Upper lobe of left lung (tissue), 4 donors: Measurements from ENCODE around the gene PANX1.

Source experiments
- CTCF ChIP-seq, 6 experiments: fragments of 450-650 bp in 4 of 6; fragments of 200-600 bp in 2 of 6; sonication (generic) in 2 of 6; IDR thresholded peaks; one replicate each; pipeline ENCODE4 v1.5.1; 2016 to 2019; ENCODE audit warnings: antibody characterized with exemption in 6 of 6
- POLR2A ChIP-seq, 4 donors: fragments of 450-650 bp; IDR thresholded peaks; one replicate each; pipeline ENCODE4 v1.5.1; 2016 to 2017; ENCODE audit warnings: antibody characterized with exemption in 4 of 4, mild to moderate bottlenecking in 2 of 4
- POLR2AphosphoS5 ChIP-seq, 2 donors: sonication (generic); formaldehyde crosslinking; IDR thresholded peaks; one replicate each; pipeline ENCODE4 v1.5.1; 2017; ENCODE audit warnings: antibody characterized with exemption in 2 of 2

- TF ChIP-seq POLR2AphosphoS5 (IDR thresholded peaks at IDR 0.05), result no peak
- TF ChIP-seq CTCF (IDR thresholded peaks at IDR 0.05), result no peak
- TF ChIP-seq POLR2A (IDR thresholded peaks at IDR 0.05), result no peak
Observed at GRCh38 chr11:94181943-94182342, 53.3 kb downstream of the PANX1 start.
